Transverse colon (tissue), 4 donors: Measurements from ENCODE around the gene MMP2. TPM values are rescaled to one million over a fixed set of nuclear protein-coding genes. Genes with fewer than 3 reads are reported as not detected.

Source experiments
- DNase-seq: peaks from one replicate; pipeline ENCODE4 v3.0.0-alpha.2; 2019
- H3K27ac ChIP-seq, 4 donors: fragments of 200-600 bp; sonication (generic); 2 replicates each; pipeline ENCODE4 v1.5.1; 2016 to 2018; ENCODE audit warnings: inconsistent platforms in 4 of 4
- H3K27me3 ChIP-seq: fragments of 200-600 bp; sonication (generic); 2 replicates; pipeline ENCODE4 v1.5.1; 2017; ENCODE audit warnings: inconsistent platforms
- H3K36me3 ChIP-seq, 4 donors: fragments of 200-600 bp; sonication (generic); 2 replicates each; pipeline ENCODE4 v1.5.1; 2017 to 2019; ENCODE audit warnings: inconsistent platforms in 4 of 4
- H3K4me1 ChIP-seq, 4 donors: fragments of 200-600 bp; sonication (generic); 2 replicates each; pipeline ENCODE4 v1.5.1; 2017 to 2020; ENCODE audit warnings: inconsistent platforms in 4 of 4
- H3K4me3 ChIP-seq, 4 donors: fragments of 200-600 bp; sonication (generic); 1 replicate in 1 of 4; 2 replicates in 3 of 4; pipeline versions ENCODE4 v1.5.1 to v1.6.1; 2017 to 2019; ENCODE audit warnings: inconsistent platforms in 4 of 4
- H3K9me3 ChIP-seq, 2 donors: fragments of 200-600 bp; sonication (generic); 2 replicates each; pipeline ENCODE4 v1.5.1; 2017 to 2019; ENCODE audit warnings: inconsistent platforms in 2 of 2
- CTCF ChIP-seq, 5 experiments: fragments of 200-600 bp in 3 of 5; fragments of 450-650 bp in 2 of 5; sonication (generic) in 3 of 5; IDR thresholded peaks; 1 replicate in 2 of 5; 2 replicates in 3 of 5; pipeline ENCODE4 v1.5.1; 2016 to 2017; ENCODE audit warnings: antibody characterized with exemption in 5 of 5, inconsistent platforms in 3 of 5, mild to moderate bottlenecking in 2 of 5, moderate library complexity in 1 of 5
- EP300 ChIP-seq: sonication (generic); formaldehyde crosslinking; IDR thresholded peaks from one replicate; pipeline ENCODE4 v1.6.1; 2017; ENCODE audit warnings: antibody characterized with exemption, low read depth
- POLR2A ChIP-seq: fragments of 450-650 bp; IDR thresholded peaks from one replicate; pipeline ENCODE4 v1.6.1; 2016; ENCODE audit warnings: antibody characterized with exemption, mild to moderate bottlenecking, moderate library complexity
- POLR2AphosphoS5 ChIP-seq, 3 donors: sonication (generic); formaldehyde crosslinking; IDR thresholded peaks; one replicate each; pipeline ENCODE4 v1.6.1; 2016; ENCODE audit warnings: antibody characterized with exemption in 3 of 3
- WGBS, 2 donors: methylation state at CpG; one replicate each; pipeline ENCODE4 v1.1.5; 2018; ENCODE audit warnings: low coverage in 1 of 2; 5-methylcytosine and 5-hydroxymethylcytosine counted together
- in situ Hi-C, 4 donors: fragments of 200-750 bp; cut with MboI; loops; one replicate each; pipeline versions ENCODE4 v1.15.0 to v1.15.1; 2017; ENCODE audit warnings: low sequenced_read_pairs in 3 of 4, low pct_ligation_motif_present in 1 of 4, low pct_unique_long_range_greater_than_20kb in 1 of 4
- intact Hi-C: fragments of 100-400 bp; cut with DNase I; formaldehyde crosslinking; loops from one replicate; pipeline ENCODE4 v1.15.1; 2023; ENCODE audit warnings: low total_unique reads
- total RNA-seq, 4 donors: library from RNA; depleted of rRNA; stranded (reverse); fragments of >200 nt; gene quantifications; one replicate each; pipeline ENCODE4 v1.1.0, GENCODE V29; 2016

Gene MMP2
- total RNA-seq, 4 donors from 2014 or later = 52.7 to 105 (median 73.1) TPM

- Histone ChIP-seq H3K4me3 (no peak overlapping the region), H3K4me1 (no peaks in the 10 kb centered on the region), H3K27ac (no peak overlapping the region), H3K27me3 (no peaks in the 10 kb centered on the region), H3K9me3 (no peaks in the 10 kb centered on the region), H3K36me3 (no peaks in the 10 kb centered on the region)
- DNase-seq = no peak
- in situ Hi-C loops (no loop called here), intact Hi-C loops (no loop called here)
- WGBS, 2 donors = 62 to 64% methylated on average over 10 to 11 of the region's 11 CpGs
- TF ChIP-seq CTCF (IDR thresholded peaks at IDR 0.05) = no peak
- no peak for TF ChIP-seq POLR2A
- TF ChIP-seq EP300 = no peak
- TF ChIP-seq POLR2AphosphoS5 (IDR thresholded peaks at IDR 0.05) = no peak
These were observed 35.3 kb upstream of the MMP2 start for GRCh38 chr16:55443434-55444346.

GRCh38 chr16:55444754-55445485, 34.1 kb upstream of the MMP2 start:
- Histone ChIP-seq H3K27me3 (no peaks in the 10 kb centered on the region), H3K4me1 (no peaks in the 10 kb centered on the region), H3K27ac (no peak overlapping the region), H3K4me3 (no peak overlapping the region), H3K9me3 (no peaks in the 10 kb centered on the region), H3K36me3 (no peaks in the 10 kb centered on the region)
- in situ Hi-C loops (no loop called here), intact Hi-C loops (no loop called here)
- WGBS, 2 donors = 55 to 74% methylated on average over 3 to 8 of the region's 8 CpGs
- no peak for TF ChIP-seq CTCF (IDR thresholded peaks at IDR 0.05)
- TF ChIP-seq POLR2AphosphoS5 (IDR thresholded peaks at IDR 0.05) = no peak
- TF ChIP-seq POLR2A = no peak
- TF ChIP-seq EP300 = no peak
- peak; percentile 20 for DNase-seq

GRCh38 chr16:55447231-55447630, 31.8 kb upstream of the MMP2 start:
- TF ChIP-seq POLR2AphosphoS5 (IDR thresholded peaks at IDR 0.05) (no peak), POLR2A (no peak), CTCF (IDR thresholded peaks at IDR 0.05) (no peak), EP300 (no peak)
- Histone ChIP-seq H3K27me3 (no peaks in the 10 kb centered on the region), H3K4me3 (no peak overlapping the region), H3K9me3 (no peaks in the 10 kb centered on the region), H3K36me3 (no peaks in the 10 kb centered on the region), H3K4me1 (no peaks in the 10 kb centered on the region), H3K27ac (no peak overlapping the region)
- intact Hi-C loops = no loop called here
- in situ Hi-C loops = no loop called here
- DNase-seq = no peak
- WGBS, 2 donors = 92 to 100% methylated on average over 3 to 12 of the region's 12 CpGs

- in situ Hi-C loops = loop anchor here in 2 of 4 donors (25.0 kb wide), 1 partner anchor 384 kb away; the partner anchor contains the start of gene CES1 (in 2 of the 2)
- intact Hi-C loops = no loop called here
- no peak for TF ChIP-seq POLR2AphosphoS5 (IDR thresholded peaks at IDR 0.05)
- no peak for TF ChIP-seq POLR2A
- TF ChIP-seq EP300 = no peak
- TF ChIP-seq CTCF (IDR thresholded peaks at IDR 0.05) = no peak
- DNase-seq = no peak
- 72 to 76% methylated on average over 2 of the region's 2 CpGs for WGBS, 2 donors
- Histone ChIP-seq H3K27me3 (no peaks in the 10 kb centered on the region), H3K36me3 (no peaks in the 10 kb centered on the region), H3K9me3 (no peaks in the 10 kb centered on the region), H3K27ac (no peak overlapping the region), H3K4me1 (no peaks in the 10 kb centered on the region), H3K4me3 (no peak overlapping the region)
These were observed 26.0 kb upstream of the MMP2 start for GRCh38 chr16:55452996-55453395.
